Endometrial microvascular endothelial cells (primary cell): ENCODE results near the gene MATK. TPM values are rescaled to one million over a fixed set of nuclear protein-coding genes. Genes with fewer than 3 reads are reported as not detected.
"Not testable (repeated sequence)": the region's sequence is repeated elsewhere in the genome, so short reads cannot be mapped to it uniquely, and the experiment has no call there.

ENCODE experiments used
- in situ Hi-C: cut with HindIII; loops from 2 replicates; pipeline ENCODE4 v1.10.0; 2017; ENCODE audit warnings: low sequenced_read_pairs, low pct_unique_long_range_greater_than_20kb; ENCODE audit errors: inconsistent ontology term
- total RNA-seq: library from RNA; depleted of rRNA; stranded (reverse); fragments of >200 nt; gene quantifications from one replicate; pipeline ENCODE4 v1.2.3, GENCODE V29; 2015; ENCODE audit errors: inconsistent ontology term

The MATK gene
- total RNA-seq, 1 donor from 2014 or later, result not detected

GRCh38 chr19:3817761-3818160 lies 31.6 kb upstream of the MATK start:
- in situ Hi-C loops, result no loop called here

- in situ Hi-C loops, result no loop called here
Measured at GRCh38 chr19:3816566-3817218, 30.5 kb upstream of the MATK start.

- in situ Hi-C loops, result not testable (repeated sequence)
Measured at GRCh38 chr19:3816148-3816547, 30.0 kb upstream of the MATK start.

GRCh38 chr19:3814648-3815047 lies 28.5 kb upstream of the MATK start:
- in situ Hi-C loops, result no loop called here

GRCh38 chr19:3813473-3814392 lies 27.6 kb upstream of the MATK start:
- in situ Hi-C loops, result no loop called here

GRCh38 chr19:3810708-3811355 lies 24.7 kb upstream of the MATK start:
- in situ Hi-C loops, result no loop called here

- in situ Hi-C loops, result no loop called here
Measured at GRCh38 chr19:3809881-3810707, 23.9 kb upstream of the MATK start.

- in situ Hi-C loops, result no loop called here
Measured at GRCh38 chr19:3808420-3809143, 22.4 kb upstream of the MATK start.

GRCh38 chr19:3807574-3808354 lies 21.6 kb upstream of the MATK start:
- in situ Hi-C loops, result no loop called here

- in situ Hi-C loops, result no loop called here
Measured at GRCh38 chr19:3807131-3807480, 20.9 kb upstream of the MATK start.

GRCh38 chr19:3805859-3806258 lies 19.7 kb upstream of the MATK start:
- in situ Hi-C loops, result no loop called here

GRCh38 chr19:3804429-3804828 lies 18.2 kb upstream of the MATK start:
- in situ Hi-C loops, result no loop called here

- in situ Hi-C loops, result no loop called here
Measured at GRCh38 chr19:3803986-3804385, 17.8 kb upstream of the MATK start.

GRCh38 chr19:3803114-3803888 lies 17.1 kb upstream of the MATK start:
- in situ Hi-C loops, result no loop called here

- in situ Hi-C loops, result no loop called here
Measured at GRCh38 chr19:3801412-3802096, 15.4 kb upstream of the MATK start.

- in situ Hi-C loops, result no loop called here
Measured at GRCh38 chr19:3800996-3801395, 14.8 kb upstream of the MATK start.
